ENCODE data around the gene ZNF837. TPM values are rescaled to one million over a fixed set of nuclear protein-coding genes. Genes with fewer than 3 reads are reported as not detected.

ZNF837 gene
- total RNA-seq, 6 donors from 2014 or later = 1.8 to 9.4 (median 3.7) TPM

- no peaks in the 10 kb centered on the region for H3K9me3 ChIP-seq
- WGBS, 2 donors = 90 to 91% methylated on average over 37 to 47 of the region's 68 CpGs
- no peaks in the 10 kb centered on the region for H3K36me3 ChIP-seq
- peak in 1 of 2 donors; percentile 82 for DNase-seq
- peak in 1 of 2 donors; percentile 9 for ATAC-seq (ENCODE audit: low FRiP score in 2 of 2)
- H3K27me3 ChIP-seq = no peaks in the 10 kb centered on the region
- TF ChIP-seq CTCF (IDR thresholded peaks at IDR 0.05) = no peak
- no peak for TF ChIP-seq EP300 (IDR thresholded peaks at IDR 0.05)
- no peak for TF ChIP-seq POLR2AphosphoS5 (IDR thresholded peaks at IDR 0.05)
- TF ChIP-seq POLR2A (IDR thresholded peaks at IDR 0.05) = no peak
- H3K27ac ChIP-seq = no peak overlapping the region
- peaks cover 0 to 12% (median 9%) of the 10 kb centered on the region in 4 donors for H3K4me1 ChIP-seq
- no peak overlapping the region for H3K4me3 ChIP-seq
Observed at GRCh38 chr19:58368561-58369360, 12.1 kb downstream of the ZNF837 start.

- no peak for ATAC-seq (ENCODE audit: low FRiP score in 2 of 2)
- Histone ChIP-seq H3K27ac (no peak overlapping the region), H3K36me3 (no peaks in the 10 kb centered on the region), H3K9me3 (no peaks in the 10 kb centered on the region), H3K4me3 (no peak overlapping the region), H3K27me3 (no peaks in the 10 kb centered on the region), H3K4me1 (peaks cover 0 to 5% (median 2%) of the 10 kb centered on the region in 4 donors)
- DNase-seq = peak in 1 of 2 donors; percentile 79
- WGBS, 2 donors = 77 to 81% methylated on average over 58 to 99 of the region's 106 CpGs
- TF ChIP-seq POLR2A (IDR thresholded peaks at IDR 0.05) (no peak), CTCF (IDR thresholded peaks at IDR 0.05) (no peak), EP300 (IDR thresholded peaks at IDR 0.05) (no peak), POLR2AphosphoS5 (IDR thresholded peaks at IDR 0.05) (no peak)
Observed at GRCh38 chr19:58367698-58368454, 13.0 kb downstream of the ZNF837 start.

GRCh38 chr19:58366585-58367430 is 14.0 kb downstream of the ZNF837 start:
- Histone ChIP-seq H3K27ac (no peak overlapping the region), H3K4me1 (peaks cover under 1 to 1% (median under 1%) of the 10 kb centered on the region in 4 donors), H3K36me3 (no peaks in the 10 kb centered on the region), H3K4me3 (no peak overlapping the region), H3K9me3 (no peaks in the 10 kb centered on the region), H3K27me3 (no peaks in the 10 kb centered on the region)
- DNase-seq = no peak
- 92% methylated on average over 17 to 31 of the region's 32 CpGs for WGBS, 2 donors
- no peak for ATAC-seq (ENCODE audit: low FRiP score in 2 of 2)
- TF ChIP-seq CTCF (IDR thresholded peaks at IDR 0.05) (no peak), POLR2AphosphoS5 (IDR thresholded peaks at IDR 0.05) (no peak), EP300 (IDR thresholded peaks at IDR 0.05) (no peak), POLR2A (IDR thresholded peaks at IDR 0.05) (no peak)

GRCh38 chr19:58364146-58364545 is 16.7 kb downstream of the ZNF837 start:
- Histone ChIP-seq H3K9me3 (no peaks in the 10 kb centered on the region), H3K27me3 (no peaks in the 10 kb centered on the region), H3K4me1 (peaks cover 5 to 8% (median 7%) of the 10 kb centered on the region in 4 donors), H3K27ac (no peak overlapping the region), H3K4me3 (no peak overlapping the region), H3K36me3 (no peaks in the 10 kb centered on the region)
- TF ChIP-seq CTCF (IDR thresholded peaks at IDR 0.05) = no peak
- no peak for TF ChIP-seq EP300 (IDR thresholded peaks at IDR 0.05)
- TF ChIP-seq POLR2A (IDR thresholded peaks at IDR 0.05) = no peak
- no peak for TF ChIP-seq POLR2AphosphoS5 (IDR thresholded peaks at IDR 0.05)
- DNase-seq (no peak), ATAC-seq (ENCODE audit: low FRiP score in 2 of 2) (no peak)
- 71 to 75% methylated on average over 5 of the region's 5 CpGs for WGBS, 2 donors

Measured in upper lobe of left lung (tissue), 6 donors.